ENCODE data around the gene UGT1A8. TPM values are rescaled to one million over a fixed set of nuclear protein-coding genes. Genes with fewer than 3 reads are reported as not detected.

Gene UGT1A8
- total and polyA plus RNA-seq, 2 donors (not counting 1 experiment from before 2014, with no cell fraction given): not detected

DNA sequence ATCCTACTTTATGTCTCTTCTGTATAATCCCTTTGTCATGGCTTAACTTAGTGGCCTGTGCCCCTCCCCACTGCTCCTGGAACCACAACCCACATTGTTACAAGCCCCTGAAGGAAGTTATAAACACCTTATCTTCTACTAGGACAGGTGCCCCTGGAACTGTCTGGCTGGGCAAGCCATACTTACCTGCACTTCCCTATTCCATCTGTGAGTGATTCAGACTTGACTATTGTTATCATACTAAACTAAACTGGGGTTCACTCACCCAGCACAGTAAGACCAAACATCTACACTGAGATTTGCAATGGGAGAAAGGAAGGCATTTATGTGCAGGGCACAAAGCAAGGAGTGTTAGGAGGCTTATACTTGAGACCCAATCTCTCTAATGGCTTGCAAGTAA, 71.6 kb downstream of the UGT1A8 start:
- Mint-ChIP-seq H3K27me3 (peaks cover 15% of the 10 kb centered on the region), H3K4me3 (no peak overlapping the region), H3K9me3 (ENCODE audit: insufficient read depth) (no peaks in the 10 kb centered on the region), H3K27ac (no peak overlapping the region), H3K4me1 (no peaks in the 10 kb centered on the region)
- no peaks in the 10 kb centered on the region for H3K79me2 ChIP-seq (ENCODE audit: control insufficient read depth, insufficient read depth, low read length)
- H3K4me1 ChIP-seq (ENCODE audit: control insufficient read depth in 2 of 2, insufficient read depth in 2 of 2, low read length in 2 of 2): no peaks in the 10 kb centered on the region
- H3K9ac ChIP-seq (ENCODE audit: low read length): no peak overlapping the region
- no peak overlapping the region for H3K27ac ChIP-seq (ENCODE audit: low read length in 2 of 2)
- no peak overlapping the region for H3K4me2 ChIP-seq (replicated peaks; ENCODE audit: low read depth, low read length, poor library complexity, severe bottlenecking)
- DNase-seq (no peak), ATAC-seq (ENCODE audit: low read depth) (no peak)
- intact Hi-C loops (cut with micrococcal nuclease): no loop called here
- no peaks in the 10 kb centered on the region for H3K36me3 ChIP-seq (replicated peaks in 1 of 2; ENCODE audit: control extremely low read depth in 1 of 2, control insufficient read depth in 1 of 2, extremely low read depth in 1 of 2, insufficient read depth in 2 of 2, low read length in 1 of 2)
- H3K9me3 ChIP-seq (ENCODE audit: control extremely low read depth in 1 of 3, control insufficient read depth in 2 of 3, insufficient read depth in 1 of 3, low read length in 2 of 3): no peaks in the 10 kb centered on the region
- H3K27me3 ChIP-seq (replicated peaks in 1 of 4; ENCODE audit: control extremely low read depth in 1 of 4, control insufficient read depth in 3 of 4, insufficient read depth in 4 of 4, low read length in 3 of 4): peaks cover 0 to 4% (median 0%) of the 10 kb centered on the region in 4 experiments
- ChIA-PET POLR2A (no interaction called here), CTCF (interaction anchor here (0.8 kb wide), 1 partner anchor 17 kb away, joined by 3 read pairs; no protein-coding TSS in a partner anchor)
- no peaks in the 10 kb centered on the region for H4K20me1 ChIP-seq (ENCODE audit: control insufficient read depth, insufficient read depth, low read length, poor library complexity, severe bottlenecking)
- TF ChIP-seq CTCF (IDR thresholded peaks at IDR 0.05) (no peak), EZH2 (IDR thresholded peaks at IDR 0.05; ENCODE audit: borderline replicate concordance, insufficient read depth, low read depth, low read length, poor library complexity, severe bottlenecking) (no peak)
- no peak overlapping the region for H3K4me3 ChIP-seq (ENCODE audit: control extremely low read depth in 1 of 5, extremely low read depth in 1 of 5, insufficient read depth in 1 of 5, low read depth in 2 of 5, low read length in 4 of 5)
- H2AFZ ChIP-seq (ENCODE audit: insufficient read depth, low read depth, low read length, poor library complexity, severe bottlenecking): no peak overlapping the region

DNA sequence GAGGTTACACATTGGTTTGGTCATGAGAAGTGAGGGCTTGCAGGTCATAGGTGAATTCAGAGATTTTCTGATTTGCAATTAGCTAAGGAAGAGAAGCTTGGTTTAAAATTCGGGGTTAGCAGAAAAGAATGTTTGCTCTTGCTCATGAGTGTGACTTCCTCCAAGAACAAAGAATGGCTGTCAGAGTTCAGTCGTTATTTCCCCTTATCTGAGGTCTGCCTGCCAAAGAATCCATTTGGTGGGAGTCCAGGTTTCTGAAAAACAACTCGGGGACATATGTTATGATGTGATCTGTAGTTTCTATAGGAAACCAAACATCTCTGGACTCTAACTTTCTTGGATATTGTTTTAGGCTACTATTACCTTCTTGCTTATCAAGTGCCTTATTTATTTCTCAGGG, 72.1 kb downstream of the UGT1A8 start:
- no peaks in the 10 kb centered on the region for H3K4me1 Mint-ChIP-seq
- Histone ChIP-seq H3K4me1 (ENCODE audit: control insufficient read depth in 2 of 2, insufficient read depth in 2 of 2, low read length in 2 of 2) (no peaks in the 10 kb centered on the region), H3K36me3 (replicated peaks in 1 of 2; ENCODE audit: control extremely low read depth in 1 of 2, control insufficient read depth in 1 of 2, extremely low read depth in 1 of 2, insufficient read depth in 2 of 2, low read length in 1 of 2) (no peaks in the 10 kb centered on the region), H4K20me1 (ENCODE audit: control insufficient read depth, insufficient read depth, low read length, poor library complexity, severe bottlenecking) (no peaks in the 10 kb centered on the region), H3K27ac (ENCODE audit: low read length in 2 of 2) (no peak overlapping the region), H3K9ac (ENCODE audit: low read length) (no peak overlapping the region), H2AFZ (ENCODE audit: insufficient read depth, low read depth, low read length, poor library complexity, severe bottlenecking) (no peak overlapping the region), H3K79me2 (ENCODE audit: control insufficient read depth, insufficient read depth, low read length) (no peaks in the 10 kb centered on the region), H3K27me3 (replicated peaks in 1 of 4; ENCODE audit: control extremely low read depth in 1 of 4, control insufficient read depth in 3 of 4, insufficient read depth in 4 of 4, low read length in 3 of 4) (peaks cover 0 to 4% (median 0%) of the 10 kb centered on the region in 4 experiments), H3K9me3 (ENCODE audit: control extremely low read depth in 1 of 3, control insufficient read depth in 2 of 3, insufficient read depth in 1 of 3, low read length in 2 of 3) (no peaks in the 10 kb centered on the region), H3K4me2 (replicated peaks; ENCODE audit: low read depth, low read length, poor library complexity, severe bottlenecking) (no peak overlapping the region), H3K4me3 (ENCODE audit: control extremely low read depth in 1 of 5, extremely low read depth in 1 of 5, insufficient read depth in 1 of 5, low read depth in 2 of 5, low read length in 4 of 5) (no peak overlapping the region)
- H3K9me3 Mint-ChIP-seq (ENCODE audit: insufficient read depth): no peaks in the 10 kb centered on the region
- peaks cover 15% of the 10 kb centered on the region for H3K27me3 Mint-ChIP-seq
- intact Hi-C loops (cut with micrococcal nuclease): no loop called here
- H3K4me3 Mint-ChIP-seq: no peak overlapping the region
- ChIA-PET POLR2A (no interaction called here), CTCF (interaction anchor here (0.8 kb wide), 1 partner anchor 17 kb away, joined by 3 read pairs; no protein-coding TSS in a partner anchor)
- 11% methylated on average over 2 of the region's 3 CpGs for WGBS (ENCODE audit: insufficient coverage)
- DNase-seq: no peak
- no peak for ATAC-seq (ENCODE audit: low read depth)
- no peak overlapping the region for H3K27ac Mint-ChIP-seq
- no peak for TF ChIP-seq CTCF (IDR thresholded peaks at IDR 0.05)
- TF ChIP-seq EZH2 (IDR thresholded peaks at IDR 0.05; ENCODE audit: borderline replicate concordance, insufficient read depth, low read depth, low read length, poor library complexity, severe bottlenecking): no peak

Data from B cell (primary cell).